ES-I3 (cell line): ENCODE data around the gene FSD1.

Experiments
- H3K36me3 ChIP-seq: 2 replicates; pipeline ENCODE4 v1.6.1; 2013; ENCODE audit warnings: mild to moderate bottlenecking, low read length, control low read depth, moderate library complexity; ENCODE audit not compliant: insufficient read depth
- H3K4me1 ChIP-seq: 2 replicates; pipeline ENCODE4 v1.6.1; 2013; ENCODE audit warnings: mild to moderate bottlenecking, control low read depth, low read length; ENCODE audit not compliant: insufficient read depth
- H3K9ac ChIP-seq: 2 replicates; pipeline ENCODE4 v1.6.1; 2013; ENCODE audit warnings: low read depth, mild to moderate bottlenecking, low read length, moderate library complexity
- H3K9me3 ChIP-seq: 2 replicates; pipeline ENCODE4 v1.6.1; 2013; ENCODE audit warnings: mild to moderate bottlenecking, low read length, moderate library complexity; ENCODE audit not compliant: control insufficient read depth, insufficient read depth

The FSD1 gene

DNA sequence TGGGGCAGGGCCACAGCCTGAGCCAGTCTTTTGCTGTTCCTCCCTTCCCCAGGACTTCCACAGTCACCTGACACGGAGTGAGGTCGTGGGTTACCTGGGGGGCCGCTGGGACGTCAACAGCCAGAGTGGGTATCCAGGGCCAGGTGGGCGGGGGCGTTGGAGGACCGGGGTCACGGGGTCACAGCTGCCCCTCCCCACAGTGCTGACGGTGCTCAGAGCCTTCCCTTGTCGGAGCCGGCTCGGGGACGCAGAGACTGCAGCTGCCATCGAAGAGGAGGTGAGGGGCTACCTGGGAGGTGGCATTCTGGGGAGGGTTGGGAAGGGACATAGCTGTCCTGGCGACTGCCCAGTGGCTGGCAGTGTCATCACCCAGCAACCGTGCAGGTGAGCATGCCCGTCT lies 50.5 kb downstream of the FSD1 start:
- no peak overlapping the region for H3K9ac ChIP-seq
- H3K9me3 ChIP-seq = no peaks in the 10 kb centered on the region
- H3K36me3 ChIP-seq = no peaks in the 10 kb centered on the region; the same call in 1 of the 2 replicates
- H3K4me1 ChIP-seq = no peaks in the 10 kb centered on the region

DNA sequence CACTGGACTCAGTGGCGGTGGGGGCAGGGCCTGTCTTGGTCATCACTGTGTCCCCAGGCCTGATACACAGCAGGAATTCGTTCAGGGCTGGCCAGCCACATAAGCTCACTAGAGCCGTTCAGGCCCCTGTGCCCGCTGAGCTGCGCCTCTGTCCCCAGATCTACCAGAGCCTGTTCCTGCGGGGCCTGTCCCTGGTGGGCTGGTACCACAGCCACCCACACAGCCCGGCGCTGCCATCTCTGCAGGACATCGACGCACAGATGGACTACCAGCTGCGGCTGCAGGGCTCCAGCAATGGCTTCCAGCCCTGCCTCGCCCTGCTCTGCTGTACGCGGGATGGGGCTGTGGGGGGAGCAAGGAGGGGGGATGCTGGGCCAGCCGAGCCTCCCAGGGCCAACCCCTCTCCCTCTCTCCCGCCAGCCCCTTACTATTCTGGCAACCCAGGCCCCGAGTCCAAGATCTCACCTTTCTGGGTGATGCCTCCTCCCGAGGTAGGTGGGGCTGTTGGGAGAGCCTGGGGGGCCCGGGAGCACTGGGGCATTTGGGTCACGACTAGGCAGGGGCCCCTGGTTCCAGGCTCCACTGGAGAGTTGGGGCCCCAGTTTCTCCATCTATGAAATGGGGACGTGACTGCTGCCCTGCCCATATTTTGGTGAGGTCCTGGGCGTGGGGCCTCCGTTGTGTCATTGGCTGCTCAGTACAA lies 52.8 kb downstream of the FSD1 start:
- Histone ChIP-seq H3K36me3 (no peaks in the 10 kb centered on the region; the same call in 1 of the 2 replicates), H3K9ac (no peak overlapping the region), H3K4me1 (no peaks in the 10 kb centered on the region; the same call in 1 of the 2 replicates), H3K9me3 (no peaks in the 10 kb centered on the region)

DNA sequence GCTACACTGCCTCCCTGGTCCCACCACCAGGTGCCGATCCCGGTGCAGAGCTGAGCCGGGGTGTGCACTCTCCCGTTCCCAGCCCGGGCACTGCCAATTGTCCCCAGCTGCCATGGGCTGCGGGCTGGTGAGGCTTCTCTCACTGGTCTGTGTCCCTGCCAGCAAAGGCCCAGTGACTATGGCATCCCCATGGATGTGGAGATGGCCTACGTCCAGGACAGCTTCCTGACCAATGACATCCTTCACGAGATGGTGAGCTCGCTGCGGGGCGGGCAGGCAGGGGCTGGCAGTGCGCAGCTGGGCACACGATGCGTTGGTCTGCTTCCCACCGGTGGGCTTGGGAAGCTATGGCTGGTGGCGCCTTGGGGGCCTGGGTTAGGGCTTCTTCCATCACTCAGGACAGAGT lies 53.5 kb downstream of the FSD1 start:
- Histone ChIP-seq H3K4me1 (no peaks in the 10 kb centered on the region; the same call in 1 of the 2 replicates), H3K9ac (no peak overlapping the region), H3K9me3 (no peaks in the 10 kb centered on the region), H3K36me3 (no peaks in the 10 kb centered on the region; the same call in 1 of the 2 replicates)

DNA sequence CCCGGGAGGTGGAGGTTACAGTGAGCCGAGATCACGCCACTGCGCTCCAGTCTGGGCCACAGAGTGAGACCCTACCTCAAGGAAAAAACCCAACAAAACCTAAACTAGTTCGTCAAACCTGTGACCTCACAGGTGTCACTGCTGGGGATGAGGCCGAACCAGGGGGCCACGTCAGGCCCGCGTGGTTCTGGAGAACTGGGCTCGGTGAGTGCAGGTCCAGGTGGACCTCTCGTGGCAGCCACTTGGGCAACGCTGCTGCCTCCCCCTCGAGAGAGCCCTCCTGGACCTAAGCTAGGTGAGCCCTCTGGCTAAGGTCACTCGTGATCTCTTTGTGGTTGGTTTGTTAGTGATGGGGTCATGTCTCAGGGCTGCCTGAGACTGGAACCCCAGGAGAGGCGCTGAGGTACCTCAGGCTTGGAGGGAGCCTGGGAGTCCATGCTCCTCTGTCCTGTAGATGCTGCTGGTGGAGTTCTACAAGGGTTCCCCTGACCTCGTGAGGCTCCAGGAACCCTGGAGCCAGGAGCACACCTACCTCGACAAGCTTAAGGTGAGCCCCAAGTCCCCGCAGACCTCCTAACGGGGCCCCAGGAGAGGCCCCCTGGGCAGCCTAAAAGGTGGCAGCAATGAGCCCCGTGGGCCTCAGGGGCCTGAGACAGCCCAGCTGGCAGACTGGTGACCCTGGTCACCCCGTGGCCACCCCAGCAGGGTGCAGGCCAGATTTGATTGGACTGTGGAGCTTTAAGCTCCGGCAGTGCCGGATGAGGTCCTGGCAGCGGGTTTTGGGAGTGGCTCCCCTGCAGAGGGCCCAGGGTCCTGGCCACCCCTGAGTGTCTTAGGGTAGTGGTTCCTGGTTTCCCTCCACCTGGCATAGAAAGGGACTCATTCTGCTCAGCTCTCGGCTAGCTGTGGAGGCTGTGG lies 54.6 kb downstream of the FSD1 start:
- no peak overlapping the region for H3K9ac ChIP-seq
- H3K9me3 ChIP-seq = no peaks in the 10 kb centered on the region
- no peaks in the 10 kb centered on the region; the same call in 1 of the 2 replicates for H3K4me1 ChIP-seq
- H3K36me3 ChIP-seq = no peaks in the 10 kb centered on the region; the same call in 1 of the 2 replicates

DNA sequence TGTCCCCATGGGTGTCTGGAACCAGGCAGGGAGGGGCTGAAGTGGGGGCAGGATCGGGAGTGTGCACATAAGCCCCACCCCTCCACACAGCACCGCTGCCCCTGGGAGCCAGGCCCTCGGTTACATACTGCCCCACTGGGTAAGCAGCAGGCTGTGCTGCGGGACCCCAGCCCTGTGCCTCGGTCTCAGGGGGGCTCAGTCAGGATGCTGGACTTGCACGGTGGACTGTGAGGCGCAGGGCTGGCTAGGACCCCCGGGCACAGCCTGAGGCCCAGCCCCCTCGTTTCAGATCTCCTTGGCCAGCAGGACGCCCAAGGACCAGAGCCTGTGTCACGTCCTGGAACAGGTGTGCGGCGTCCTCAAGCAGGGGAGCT lies 55.2 kb downstream of the FSD1 start:
- Histone ChIP-seq H3K9ac (no peak overlapping the region), H3K36me3 (no peaks in the 10 kb centered on the region; the same call in 1 of the 2 replicates)

DNA sequence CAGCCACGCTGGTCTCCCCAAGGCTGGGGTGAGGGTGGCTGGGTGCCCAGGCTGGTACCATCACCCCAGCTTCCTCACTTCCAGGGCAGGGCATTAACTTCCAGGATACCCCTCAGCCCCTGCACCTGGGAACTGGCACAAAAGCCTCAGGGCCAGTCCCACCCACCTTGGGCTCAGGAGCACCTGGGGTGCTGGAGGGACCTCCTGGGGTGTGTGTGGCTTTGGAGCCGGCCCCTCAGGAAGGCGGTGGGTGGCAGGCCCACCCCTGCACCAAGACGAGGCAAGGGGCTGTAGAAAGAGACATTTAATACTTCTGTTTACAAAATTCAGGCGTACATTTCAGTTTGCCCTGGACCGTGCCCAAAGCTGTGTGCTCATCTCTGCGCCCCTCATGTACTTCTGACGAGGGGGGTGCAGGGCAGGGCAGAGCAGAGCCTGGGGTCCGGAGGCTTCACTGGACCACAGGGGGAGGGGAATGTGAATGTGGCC lies 55.7 kb downstream of the FSD1 start:
- no peaks in the 10 kb centered on the region; the same call in 1 of the 2 replicates for H3K4me1 ChIP-seq
- H3K9me3 ChIP-seq = no peaks in the 10 kb centered on the region
- H3K9ac ChIP-seq = no peak overlapping the region
- H3K36me3 ChIP-seq = no peaks in the 10 kb centered on the region; the same call in 1 of the 2 replicates

More for the DNA sequence above, 55.2 kb downstream of the FSD1 start:
- Histone ChIP-seq H3K9me3 (no peaks in the 10 kb centered on the region), H3K4me1 (no peaks in the 10 kb centered on the region; the same call in 1 of the 2 replicates)

DNA sequence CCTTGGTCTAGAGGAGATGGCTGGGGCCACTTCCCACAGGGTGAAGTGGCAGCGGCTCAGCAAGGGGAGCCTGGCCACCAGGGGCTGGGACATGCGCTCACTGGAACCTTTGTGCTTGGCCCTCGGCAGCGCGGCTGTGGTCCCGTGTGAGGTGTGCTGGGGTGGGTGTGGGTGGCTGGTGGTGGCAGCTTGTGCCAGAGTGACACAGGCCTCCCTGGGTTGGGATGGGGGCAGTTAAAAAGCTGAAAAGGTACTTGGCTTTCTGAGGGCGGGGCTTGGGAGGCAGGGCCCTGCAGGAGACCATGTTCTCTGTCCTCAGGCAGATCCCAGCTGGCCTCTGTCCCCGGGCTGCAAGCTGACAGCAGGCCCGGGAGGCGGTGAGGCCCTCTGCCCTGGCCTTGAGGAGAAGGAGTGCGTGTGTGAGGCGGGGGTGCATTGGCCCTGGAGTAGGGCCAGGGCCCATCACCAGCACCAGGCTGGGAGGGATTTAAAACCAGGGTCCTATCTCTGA lies 56.3 kb downstream of the FSD1 start:
- Histone ChIP-seq H3K4me1 (no peaks in the 10 kb centered on the region; the same call in 1 of the 2 replicates), H3K9ac (no peak overlapping the region), H3K36me3 (peaks cover 4% of the 10 kb centered on the region; the same call in 1 of the 2 replicates), H3K9me3 (no peaks in the 10 kb centered on the region)

DNA sequence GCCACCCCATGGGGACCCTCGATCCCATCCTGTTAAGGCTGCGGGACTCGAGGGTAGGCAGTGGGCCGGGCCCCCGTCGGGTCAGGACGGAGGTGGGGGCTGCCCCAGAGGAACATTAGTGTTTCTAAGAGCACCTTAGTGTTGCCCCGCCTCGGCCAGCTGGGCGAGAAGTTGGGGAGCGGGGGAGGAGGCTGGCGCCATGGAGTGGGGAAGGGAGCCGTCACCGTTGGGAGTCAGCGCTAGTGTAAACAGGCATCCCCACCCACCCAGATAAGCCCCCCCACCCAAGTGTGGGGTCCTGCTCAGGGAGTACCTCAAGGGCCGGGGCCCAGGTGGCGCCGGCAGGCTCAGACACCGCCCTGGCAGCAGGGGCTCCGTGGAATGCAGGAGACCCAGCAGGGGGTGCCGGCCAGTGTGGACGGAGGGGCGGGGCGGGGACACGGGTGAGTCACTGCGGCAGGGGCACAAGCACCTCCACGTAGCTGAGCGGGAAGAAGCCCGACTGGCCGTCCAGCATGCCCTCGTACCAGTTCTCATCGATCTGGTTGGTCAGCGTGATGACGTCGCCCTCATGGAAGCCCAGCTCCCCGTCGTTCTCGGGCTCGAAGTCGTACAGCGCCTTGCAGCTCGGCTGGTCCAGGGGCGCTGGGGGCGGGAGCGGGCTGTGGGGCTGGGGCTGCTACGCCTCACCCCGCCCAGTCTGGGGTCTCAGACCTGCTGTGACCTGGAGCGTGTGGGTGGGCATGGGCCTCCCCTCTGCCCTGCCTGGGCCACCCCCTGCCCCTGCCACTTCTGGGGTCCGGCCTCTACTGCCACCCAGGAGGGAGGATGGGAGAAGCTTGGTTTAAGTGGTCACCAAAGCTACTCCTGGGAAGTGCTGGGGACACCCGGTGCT lies 57.0 kb downstream of the FSD1 start:
- Histone ChIP-seq H3K36me3 (peaks cover 7% of the 10 kb centered on the region; the same call in 1 of the 2 replicates), H3K9ac (no peak overlapping the region), H3K4me1 (no peaks in the 10 kb centered on the region; the same call in 1 of the 2 replicates), H3K9me3 (no peaks in the 10 kb centered on the region)

DNA sequence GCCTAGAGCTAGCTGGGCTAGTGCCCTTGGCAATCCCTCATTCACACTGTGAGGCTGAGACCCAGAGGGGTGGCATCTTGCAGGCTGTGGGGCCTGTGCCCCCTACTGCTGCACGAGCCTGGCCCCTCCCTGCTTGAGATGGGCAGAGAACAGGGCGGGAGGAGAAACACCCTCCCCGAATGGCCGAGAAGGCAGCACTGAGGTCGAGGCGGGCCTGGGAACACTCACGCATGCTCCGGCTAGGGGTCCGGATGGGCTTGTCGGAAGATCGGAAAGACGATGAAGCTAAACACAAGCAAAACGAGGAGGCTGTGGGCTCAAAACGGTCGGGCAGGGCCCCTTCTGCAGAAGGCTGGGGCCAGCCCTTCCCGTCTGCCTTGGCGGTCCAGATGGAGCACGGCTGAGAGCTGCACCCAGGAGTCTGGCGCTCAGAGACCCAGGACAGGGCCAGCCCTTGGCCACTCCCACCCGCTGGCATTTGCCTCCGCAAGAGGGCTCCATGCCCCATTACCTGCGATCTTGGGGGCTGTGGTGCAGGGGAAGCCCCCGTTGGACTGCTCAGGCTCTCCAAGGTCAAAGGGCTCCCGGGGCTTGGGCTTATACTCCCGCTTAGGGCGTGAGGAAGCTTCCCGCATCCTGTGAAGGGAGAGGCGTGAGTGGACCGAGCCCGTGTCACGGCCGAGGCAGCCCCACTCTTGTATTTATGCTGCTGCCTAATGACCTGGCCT lies 57.9 kb downstream of the FSD1 start:
- H3K4me1 ChIP-seq = no peaks in the 10 kb centered on the region; the same call in 1 of the 2 replicates
- peaks cover 7% of the 10 kb centered on the region; the same call in 1 of the 2 replicates for H3K36me3 ChIP-seq
- no peak overlapping the region for H3K9ac ChIP-seq

DNA sequence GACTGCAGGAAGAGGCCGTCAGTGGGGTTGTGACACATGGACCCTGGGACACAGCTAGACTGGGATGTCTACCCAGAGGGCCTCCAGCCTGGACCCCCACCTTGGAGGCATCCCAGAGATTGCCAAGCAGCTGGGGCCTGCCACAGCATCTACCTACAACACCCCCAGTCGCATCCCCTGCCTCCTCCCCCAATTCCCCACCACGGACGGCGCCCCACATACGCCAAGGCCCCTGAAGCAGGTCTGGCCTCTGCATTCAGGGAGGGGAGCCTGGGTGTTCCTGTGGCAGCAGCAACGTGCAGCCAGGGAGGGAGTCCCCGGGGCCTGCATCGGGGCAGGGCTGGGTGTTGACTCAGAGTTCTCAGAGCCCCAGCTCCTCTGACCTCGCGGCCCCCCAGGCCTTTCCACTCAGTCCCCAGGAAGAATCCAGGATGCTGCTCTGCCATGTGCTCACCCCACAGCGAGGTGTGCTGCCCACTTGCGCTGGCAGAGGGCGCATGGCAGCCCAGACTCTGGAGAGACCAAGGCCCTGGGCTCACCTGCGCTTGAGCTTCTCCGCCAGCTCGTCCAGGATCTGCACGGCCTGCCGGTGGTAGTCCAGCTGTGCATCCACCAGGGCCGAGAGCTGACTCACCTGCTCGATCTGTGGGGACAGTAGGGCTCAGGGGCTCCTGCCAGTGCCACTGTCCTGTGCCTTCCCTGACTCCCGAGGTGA lies 58.6 kb downstream of the FSD1 start:
- no peak overlapping the region for H3K9ac ChIP-seq
- peaks cover 7% of the 10 kb centered on the region; the same call in 1 of the 2 replicates for H3K36me3 ChIP-seq

More for the DNA sequence above, 57.9 kb downstream of the FSD1 start:
- no peaks in the 10 kb centered on the region for H3K9me3 ChIP-seq

DNA sequence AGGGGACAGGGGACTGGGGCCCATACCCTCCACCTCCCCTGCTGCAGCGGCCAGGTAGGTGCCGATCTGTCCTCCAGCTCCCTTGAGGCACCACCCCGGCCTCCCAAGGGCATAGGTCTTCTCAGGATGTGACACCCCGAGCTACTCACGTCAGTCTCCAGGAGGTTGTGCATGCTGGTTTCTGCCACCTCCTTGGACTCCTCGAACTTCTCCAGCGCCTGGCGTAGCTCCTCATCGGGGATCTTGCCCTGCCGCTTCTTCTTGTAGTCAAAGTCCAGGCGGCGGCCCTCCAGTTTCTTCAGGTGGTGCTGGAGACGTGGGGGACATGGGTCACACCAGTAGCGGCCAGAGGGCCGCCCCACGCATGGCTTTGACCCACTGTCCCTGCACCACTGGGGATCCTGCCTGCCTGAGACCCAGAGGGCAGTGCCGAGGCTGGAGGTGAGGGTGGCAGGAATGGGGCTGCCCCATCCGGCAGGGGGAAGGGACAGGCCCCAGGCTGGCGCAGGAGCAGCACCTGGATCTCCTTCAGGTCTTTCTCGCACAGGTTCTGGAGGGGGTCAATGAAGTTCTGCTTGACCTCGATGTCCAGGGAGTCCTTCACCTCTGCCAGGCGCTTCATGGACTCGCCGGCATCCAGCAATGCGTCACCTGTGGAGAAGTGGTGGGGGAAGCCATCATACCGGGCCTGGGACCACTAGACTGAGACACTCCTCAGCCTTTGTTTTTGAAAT lies 59.3 kb downstream of the FSD1 start:
- Histone ChIP-seq H3K36me3 (peaks cover 7% of the 10 kb centered on the region; the same call in 1 of the 2 replicates), H3K9ac (no peak overlapping the region), H3K4me1 (peaks cover 6% of the 10 kb centered on the region; the same call in 1 of the 2 replicates), H3K9me3 (no peaks in the 10 kb centered on the region)

More for the DNA sequence above, 58.6 kb downstream of the FSD1 start:
- Histone ChIP-seq H3K4me1 (peaks cover under 1% of the 10 kb centered on the region; the same call in 1 of the 2 replicates), H3K9me3 (no peaks in the 10 kb centered on the region)

DNA sequence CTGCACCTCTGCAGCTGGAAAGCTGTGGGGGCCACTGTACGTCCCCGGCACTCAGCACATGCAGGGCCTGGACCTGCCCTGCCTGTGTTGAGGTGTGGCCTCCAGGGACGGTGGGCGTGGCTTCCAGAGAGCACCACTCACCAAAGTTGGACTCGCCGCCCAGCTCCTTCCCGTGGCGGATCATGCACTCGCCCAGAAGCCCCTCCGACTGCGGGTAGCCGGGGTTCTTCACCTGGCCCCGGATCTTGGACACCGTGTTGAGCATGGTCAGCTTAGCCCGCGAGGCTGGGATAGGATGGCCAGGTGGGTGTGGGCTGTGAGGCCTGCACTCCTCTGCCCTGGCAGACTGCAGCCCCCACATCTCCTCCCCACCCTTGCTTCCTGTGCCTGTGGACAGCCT lies 60.9 kb downstream of the FSD1 start:
- Histone ChIP-seq H3K36me3 (peaks cover 7% of the 10 kb centered on the region; the same call in 1 of the 2 replicates), H3K4me1 (peaks cover 15% of the 10 kb centered on the region; the same call in 1 of the 2 replicates), H3K9ac (no peak overlapping the region), H3K9me3 (no peaks in the 10 kb centered on the region)
